Chondrocyte (in vitro differentiated cells): ENCODE results near the gene CHCHD3. TPM values are rescaled to one million over a fixed set of nuclear protein-coding genes. Genes with fewer than 3 reads are reported as not detected.

ENCODE experiments used
- DNase-seq: peaks from one replicate; pipeline ENCODE4 v3.0.0; 2021; ENCODE audit warnings: mixed read lengths, low spot score
- H3K27ac Mint-ChIP-seq: one replicate; pipeline ENCODE4 v1.8.0; 2021; ENCODE audit warnings: mild to moderate bottlenecking, moderate library complexity, mixed read lengths; ENCODE audit not compliant: unreplicated experiment
- H3K27me3 Mint-ChIP-seq: 2 replicates; pipeline ENCODE4 v1.8.0; 2021; ENCODE audit warnings: low read depth, mixed read lengths
- H3K36me3 Mint-ChIP-seq: 2 replicates; pipeline ENCODE4 v1.8.0; 2021; ENCODE audit warnings: low read depth, mixed read lengths
- H3K4me1 Mint-ChIP-seq: 2 replicates; pipeline ENCODE4 v1.8.0; 2021; ENCODE audit warnings: low read depth, mild to moderate bottlenecking, mixed read lengths
- H3K4me3 Mint-ChIP-seq: one replicate; pipeline ENCODE4 v1.8.0; 2021; ENCODE audit warnings: mild to moderate bottlenecking, moderate library complexity, mixed read lengths; ENCODE audit not compliant: unreplicated experiment
- H3K9me3 Mint-ChIP-seq: 2 replicates; pipeline ENCODE4 v1.8.0; 2021; ENCODE audit warnings: low read depth, mixed read lengths
- CTCF ChIP-seq: fragments of 200-600 bp; sonication (generic); IDR thresholded peaks from 2 replicates; pipeline ENCODE4 v1.5.0; 2021; ENCODE audit warnings: antibody characterized with exemption, mild to moderate bottlenecking, moderate library complexity
- total RNA-seq: library from RNA; stranded (reverse); gene quantifications from 3 replicates; pipeline ENCODE4 v1.2.1, GENCODE V29; 2021

CHCHD3 gene
- total RNA-seq, 1 donor from 2014 or later: 42.6 TPM

GRCh38 chr7:133070562-133070961, 11.3 kb downstream of the CHCHD3 start:
- H3K4me3 Mint-ChIP-seq: no peak overlapping the region
- DNase-seq: no peak
- peaks cover 4% of the 10 kb centered on the region for H3K4me1 Mint-ChIP-seq
- no peak for TF ChIP-seq CTCF
- no peaks in the 10 kb centered on the region for H3K27me3 Mint-ChIP-seq
- no peaks in the 10 kb centered on the region for H3K9me3 Mint-ChIP-seq
- H3K27ac Mint-ChIP-seq: no peak overlapping the region
- H3K36me3 Mint-ChIP-seq: peaks cover 13% of the 10 kb centered on the region

- no peak for DNase-seq
- no peak for TF ChIP-seq CTCF
- peaks cover 11% of the 10 kb centered on the region for H3K36me3 Mint-ChIP-seq
- H3K27ac Mint-ChIP-seq: no peak overlapping the region
- no peaks in the 10 kb centered on the region for H3K27me3 Mint-ChIP-seq
- no peaks in the 10 kb centered on the region for H3K9me3 Mint-ChIP-seq
- peaks cover 14% of the 10 kb centered on the region for H3K4me1 Mint-ChIP-seq
- no peak overlapping the region for H3K4me3 Mint-ChIP-seq
These were observed 16.6 kb downstream of the CHCHD3 start for GRCh38 chr7:133065301-133065700.

GRCh38 chr7:133064082-133064820, 17.6 kb downstream of the CHCHD3 start:
- Mint-ChIP-seq H3K9me3 (no peaks in the 10 kb centered on the region), H3K27ac (no peak overlapping the region), H3K27me3 (no peaks in the 10 kb centered on the region), H3K4me3 (no peak overlapping the region), H3K36me3 (peaks cover 11% of the 10 kb centered on the region), H3K4me1 (peaks cover 14% of the 10 kb centered on the region)
- no peak for TF ChIP-seq CTCF
- DNase-seq: no peak

GRCh38 chr7:133061792-133062191, 20.1 kb downstream of the CHCHD3 start:
- Mint-ChIP-seq H3K9me3 (no peaks in the 10 kb centered on the region), H3K27ac (no peak overlapping the region), H3K27me3 (no peaks in the 10 kb centered on the region), H3K4me3 (no peak overlapping the region), H3K36me3 (peaks cover 3% of the 10 kb centered on the region), H3K4me1 (peaks cover 14% of the 10 kb centered on the region)
- TF ChIP-seq CTCF: no peak
- no peak for DNase-seq

- DNase-seq: no peak
- H3K4me1 Mint-ChIP-seq: peaks cover 14% of the 10 kb centered on the region
- no peaks in the 10 kb centered on the region for H3K36me3 Mint-ChIP-seq
- H3K27ac Mint-ChIP-seq: no peak overlapping the region
- no peaks in the 10 kb centered on the region for H3K9me3 Mint-ChIP-seq
- TF ChIP-seq CTCF: no peak
- H3K27me3 Mint-ChIP-seq: no peaks in the 10 kb centered on the region
- no peak overlapping the region for H3K4me3 Mint-ChIP-seq
These were observed 20.5 kb downstream of the CHCHD3 start for GRCh38 chr7:133061357-133061756.
